ENCODE data around the gene YTHDC2. TPM values are rescaled to one million over a fixed set of nuclear protein-coding genes. Genes with fewer than 3 reads are reported as not detected.

The YTHDC2 gene
- total and polyA plus RNA-seq, 10 of the 15 experiments (the other 5 are each of a cell fraction or from before 2014, with no cell fraction given): 3.8 to 25.8 (median 16.4) TPM

DNA sequence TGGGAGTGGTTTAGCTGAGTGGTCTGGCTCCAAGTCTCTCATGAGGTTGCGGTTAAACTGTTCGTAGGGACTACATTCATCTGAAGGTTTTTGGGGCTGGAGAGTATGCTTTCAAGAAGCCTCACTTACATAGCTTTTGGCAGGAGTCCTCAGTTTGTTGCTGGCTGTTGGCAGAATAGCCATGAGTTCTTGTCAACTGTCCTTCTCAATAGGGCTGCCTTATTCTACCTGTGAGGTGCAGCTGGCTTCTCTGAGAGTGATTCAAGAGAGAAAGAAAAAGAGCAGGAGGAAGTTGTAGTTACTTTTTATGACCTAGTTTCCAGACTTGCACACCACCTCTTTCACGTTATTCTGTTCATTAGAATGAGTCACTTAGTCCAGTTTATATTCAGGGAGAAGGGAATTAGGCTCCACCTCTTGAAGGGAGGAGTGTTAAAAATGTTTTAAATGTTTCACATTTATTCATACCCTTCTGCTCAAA is 33.2 kb downstream of the YTHDC2 start:
- Histone ChIP-seq H3K9ac (ENCODE audit: control insufficient read depth, insufficient read depth, low read length) (no peak overlapping the region), H3K27me3 (replicated peaks in 1 of 2; ENCODE audit: control insufficient read depth in 2 of 2, insufficient read depth in 2 of 2, low read length in 1 of 2) (no peaks in the 10 kb centered on the region), H3K4me2 (ENCODE audit: control insufficient read depth, insufficient read depth) (0 out of 2 replicates have a peak overlapping the region, but pooled peaks have one; percentile 19), H3K36me3 (ENCODE audit: control insufficient read depth in 2 of 2, insufficient read depth in 2 of 2, low read length in 1 of 2) (peaks cover 2 to 26% of the 10 kb centered on the region in 2 experiments), H3K27ac (ENCODE audit: control insufficient read depth, insufficient read depth) (no peak overlapping the region), H3K79me2 (ENCODE audit: control insufficient read depth, insufficient read depth, low read length) (no peaks in the 10 kb centered on the region), H3K4me1 (ENCODE audit: control insufficient read depth, insufficient read depth, low read length) (no peaks in the 10 kb centered on the region), H3K9me3 (replicated peaks; ENCODE audit: control insufficient read depth, insufficient read depth, low read length) (no peaks in the 10 kb centered on the region), H2AFZ (ENCODE audit: control insufficient read depth, low read depth, low read length) (no peak overlapping the region), H4K20me1 (ENCODE audit: control insufficient read depth, insufficient read depth) (no peaks in the 10 kb centered on the region), H3K4me3 (no peak overlapping the region)
- peak; percentile 21; the same call in 2 of the 3 replicates for ATAC-seq
- no peak for TF ChIP-seq KLF5 (IDR thresholded peaks at IDR 0.05; ENCODE audit: partially characterized antibody)
- TF ChIP-seq RAD51 (IDR thresholded peaks at IDR 0.05): no peak
- TF ChIP-seq, protein P1, sequence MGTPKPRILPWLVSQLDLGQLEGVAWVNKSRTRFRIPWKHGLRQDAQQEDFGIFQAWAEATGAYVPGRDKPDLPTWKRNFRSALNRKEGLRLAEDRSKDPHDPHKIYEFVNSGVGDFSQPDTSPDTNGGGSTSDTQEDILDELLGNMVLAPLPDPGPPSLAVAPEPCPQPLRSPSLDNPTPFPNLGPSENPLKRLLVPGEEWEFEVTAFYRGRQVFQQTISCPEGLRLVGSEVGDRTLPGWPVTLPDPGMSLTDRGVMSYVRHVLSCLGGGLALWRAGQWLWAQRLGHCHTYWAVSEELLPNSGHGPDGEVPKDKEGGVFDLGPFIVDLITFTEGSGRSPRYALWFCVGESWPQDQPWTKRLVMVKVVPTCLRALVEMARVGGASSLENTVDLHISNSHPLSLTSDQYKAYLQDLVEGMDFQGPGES (IDR thresholded peaks at IDR 0.05): no peak
- TF ChIP-seq LARP7 (IDR thresholded peaks at IDR 0.05): no peak
- no peak for TF ChIP-seq HCFC1 (IDR thresholded peaks at IDR 0.05; ENCODE audit: low read length)
- no peak for TF ChIP-seq PML (IDR thresholded peaks at IDR 0.05; ENCODE audit: low read length)
- TF ChIP-seq BACH1 (IDR thresholded peaks at IDR 0.05; ENCODE audit: borderline replicate concordance): no peak
- TF ChIP-seq, protein P2, sequence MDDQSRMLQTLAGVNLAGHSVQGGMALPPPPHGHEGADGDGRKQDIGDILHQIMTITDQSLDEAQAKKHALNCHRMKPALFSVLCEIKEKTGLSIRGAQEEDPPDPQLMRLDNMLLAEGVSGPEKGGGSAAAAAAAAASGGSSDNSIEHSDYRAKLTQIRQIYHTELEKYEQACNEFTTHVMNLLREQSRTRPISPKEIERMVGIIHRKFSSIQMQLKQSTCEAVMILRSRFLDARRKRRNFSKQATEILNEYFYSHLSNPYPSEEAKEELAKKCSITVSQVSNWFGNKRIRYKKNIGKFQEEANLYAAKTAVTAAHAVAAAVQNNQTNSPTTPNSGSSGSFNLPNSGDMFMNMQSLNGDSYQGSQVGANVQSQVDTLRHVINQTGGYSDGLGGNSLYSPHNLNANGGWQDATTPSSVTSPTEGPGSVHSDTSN (IDR thresholded peaks at IDR 0.05; ENCODE audit: insufficient replicate concordance, low read depth, low read length): no peak
- TF ChIP-seq CBFB (IDR thresholded peaks at IDR 0.05; ENCODE audit: low read depth): no peak
- TF ChIP-seq PAX5 (IDR thresholded peaks at IDR 0.05; ENCODE audit: borderline replicate concordance, low read depth, low read length): no peak
- TF ChIP-seq MYB (IDR thresholded peaks at IDR 0.05; ENCODE audit: borderline replicate concordance, low read depth, low read length): no peak
- no peak for TF ChIP-seq MTA3 (IDR thresholded peaks at IDR 0.05; ENCODE audit: borderline replicate concordance, low read length)
- no peak for TF ChIP-seq IKZF2 (IDR thresholded peaks at IDR 0.05)
- TF ChIP-seq, protein P3, sequence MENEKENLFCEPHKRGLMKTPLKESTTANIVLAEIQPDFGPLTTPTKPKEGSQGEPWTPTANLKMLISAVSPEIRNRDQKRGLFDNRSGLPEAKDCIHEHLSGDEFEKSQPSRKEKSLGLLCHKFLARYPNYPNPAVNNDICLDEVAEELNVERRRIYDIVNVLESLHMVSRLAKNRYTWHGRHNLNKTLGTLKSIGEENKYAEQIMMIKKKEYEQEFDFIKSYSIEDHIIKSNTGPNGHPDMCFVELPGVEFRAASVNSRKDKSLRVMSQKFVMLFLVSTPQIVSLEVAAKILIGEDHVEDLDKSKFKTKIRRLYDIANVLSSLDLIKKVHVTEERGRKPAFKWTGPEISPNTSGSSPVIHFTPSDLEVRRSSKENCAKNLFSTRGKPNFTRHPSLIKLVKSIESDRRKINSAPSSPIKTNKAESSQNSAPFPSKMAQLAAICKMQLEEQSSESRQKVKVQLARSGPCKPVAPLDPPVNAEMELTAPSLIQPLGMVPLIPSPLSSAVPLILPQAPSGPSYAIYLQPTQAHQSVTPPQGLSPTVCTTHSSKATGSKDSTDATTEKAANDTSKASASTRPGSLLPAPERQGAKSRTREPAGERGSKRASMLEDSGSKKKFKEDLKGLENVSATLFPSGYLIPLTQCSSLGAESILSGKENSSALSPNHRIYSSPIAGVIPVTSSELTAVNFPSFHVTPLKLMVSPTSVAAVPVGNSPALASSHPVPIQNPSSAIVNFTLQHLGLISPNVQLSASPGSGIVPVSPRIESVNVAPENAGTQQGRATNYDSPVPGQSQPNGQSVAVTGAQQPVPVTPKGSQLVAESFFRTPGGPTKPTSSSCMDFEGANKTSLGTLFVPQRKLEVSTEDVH (IDR thresholded peaks at IDR 0.05; ENCODE audit: low read depth, partially characterized antibody): no peak
- no peak for DNase-seq (ENCODE audit: low read depth, low spot score)
- ChIA-PET RAD21 (ENCODE audit: unreplicated experiment) (no interaction called here), SMC1A (ENCODE audit: uncharacterized antibody, unreplicated experiment) (interaction anchor here (0.9 kb wide), 1 partner anchor 48 kb away, joined by 3 read pairs; no protein-coding TSS in a partner anchor), POLR2A (interaction anchor here (1.1 kb wide), 1 partner anchor 25 kb away, joined by 4 read pairs; no protein-coding TSS in a partner anchor), CTCF (interaction anchor here (0.7 to 1.4 kb wide), 3 partner anchors 12 to 65 kb away, joined by 3 read pairs; no protein-coding TSS in a partner anchor)
- 63% methylated on average over 3 of the region's 3 CpGs for WGBS (ENCODE audit: insufficient coverage, insufficient replicate concordance, low lambda C conversion rate, missing lambda C conversion rate)
- FAIRE-seq: peak; percentile 65
- in situ Hi-C loops (cut with MboI): no loop called here
- intact Hi-C loops (cut with micrococcal nuclease; ENCODE audit: unreplicated experiment): no loop called here
- BruUV-seq (replicated peaks): no TSS peak
